Astrocyte (in vitro differentiated cells and primary cell): ENCODE results near the gene ARFGEF2.

Experiments
- EZH2 ChIP-seq: IDR thresholded peaks from 2 replicates; pipeline ENCODE4 v1.6.1; 2012; ENCODE audit warnings: mild to moderate bottlenecking, low read length, inconsistent platforms; ENCODE audit not compliant: insufficient read depth
- TF ChIP-seq, protein P1 (sequence below): IDR thresholded peaks from 2 replicates; pipeline ENCODE4 v1.5.1; 2011; ENCODE audit warnings: low read depth, mild to moderate bottlenecking, inconsistent platforms, low read length, moderate library complexity; ENCODE audit not compliant: insufficient read depth

DNA sequence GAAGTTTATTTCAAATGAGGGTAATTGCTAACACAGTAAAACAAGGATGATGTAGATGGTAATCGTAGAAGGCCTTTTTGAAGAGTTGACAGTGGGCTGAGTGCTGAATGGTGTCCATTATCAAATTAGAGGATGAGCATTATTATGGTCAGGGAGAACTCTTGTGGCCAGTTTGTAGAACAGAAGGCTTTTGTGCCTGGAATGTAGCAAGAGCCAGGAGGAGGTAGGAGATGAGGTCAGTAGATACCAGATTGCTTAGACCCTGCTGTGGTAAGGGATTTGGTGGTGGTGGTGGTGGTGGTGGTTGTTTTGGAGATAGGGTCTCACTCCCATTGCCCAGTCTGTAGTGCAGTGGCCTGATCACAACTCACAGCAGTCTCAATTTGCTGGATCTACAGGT, 130.8 kb downstream of the ARFGEF2 start:
- TF ChIP-seq, protein P1, sequence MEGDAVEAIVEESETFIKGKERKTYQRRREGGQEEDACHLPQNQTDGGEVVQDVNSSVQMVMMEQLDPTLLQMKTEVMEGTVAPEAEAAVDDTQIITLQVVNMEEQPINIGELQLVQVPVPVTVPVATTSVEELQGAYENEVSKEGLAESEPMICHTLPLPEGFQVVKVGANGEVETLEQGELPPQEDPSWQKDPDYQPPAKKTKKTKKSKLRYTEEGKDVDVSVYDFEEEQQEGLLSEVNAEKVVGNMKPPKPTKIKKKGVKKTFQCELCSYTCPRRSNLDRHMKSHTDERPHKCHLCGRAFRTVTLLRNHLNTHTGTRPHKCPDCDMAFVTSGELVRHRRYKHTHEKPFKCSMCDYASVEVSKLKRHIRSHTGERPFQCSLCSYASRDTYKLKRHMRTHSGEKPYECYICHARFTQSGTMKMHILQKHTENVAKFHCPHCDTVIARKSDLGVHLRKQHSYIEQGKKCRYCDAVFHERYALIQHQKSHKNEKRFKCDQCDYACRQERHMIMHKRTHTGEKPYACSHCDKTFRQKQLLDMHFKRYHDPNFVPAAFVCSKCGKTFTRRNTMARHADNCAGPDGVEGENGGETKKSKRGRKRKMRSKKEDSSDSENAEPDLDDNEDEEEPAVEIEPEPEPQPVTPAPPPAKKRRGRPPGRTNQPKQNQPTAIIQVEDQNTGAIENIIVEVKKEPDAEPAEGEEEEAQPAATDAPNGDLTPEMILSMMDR, result no peak
- TF ChIP-seq EZH2, result no peak
